Peyer's patch (tissue), 4 donors: ENCODE data around the gene CCDC88A.

ENCODE experiments used
- POLR2A ChIP-seq, 2 donors: fragments of 450-650 bp; IDR thresholded peaks; one replicate each; pipeline ENCODE4 v1.5.1; 2017; ENCODE audit warnings: antibody characterized with exemption in 2 of 2, mild to moderate bottlenecking in 2 of 2, moderate library complexity in 2 of 2
- TF ChIP-seq, protein P1 (sequence below), 6 experiments: fragments of 450-650 bp in 4 of 6; fragments of 200-600 bp in 2 of 6; sonication (generic) in 1 of 6; IDR thresholded peaks; one replicate each; pipeline ENCODE4 v1.5.1; 2017 to 2019; ENCODE audit warnings: antibody characterized with exemption in 6 of 6, mild to moderate bottlenecking in 3 of 6, moderate library complexity in 1 of 6

DNA sequence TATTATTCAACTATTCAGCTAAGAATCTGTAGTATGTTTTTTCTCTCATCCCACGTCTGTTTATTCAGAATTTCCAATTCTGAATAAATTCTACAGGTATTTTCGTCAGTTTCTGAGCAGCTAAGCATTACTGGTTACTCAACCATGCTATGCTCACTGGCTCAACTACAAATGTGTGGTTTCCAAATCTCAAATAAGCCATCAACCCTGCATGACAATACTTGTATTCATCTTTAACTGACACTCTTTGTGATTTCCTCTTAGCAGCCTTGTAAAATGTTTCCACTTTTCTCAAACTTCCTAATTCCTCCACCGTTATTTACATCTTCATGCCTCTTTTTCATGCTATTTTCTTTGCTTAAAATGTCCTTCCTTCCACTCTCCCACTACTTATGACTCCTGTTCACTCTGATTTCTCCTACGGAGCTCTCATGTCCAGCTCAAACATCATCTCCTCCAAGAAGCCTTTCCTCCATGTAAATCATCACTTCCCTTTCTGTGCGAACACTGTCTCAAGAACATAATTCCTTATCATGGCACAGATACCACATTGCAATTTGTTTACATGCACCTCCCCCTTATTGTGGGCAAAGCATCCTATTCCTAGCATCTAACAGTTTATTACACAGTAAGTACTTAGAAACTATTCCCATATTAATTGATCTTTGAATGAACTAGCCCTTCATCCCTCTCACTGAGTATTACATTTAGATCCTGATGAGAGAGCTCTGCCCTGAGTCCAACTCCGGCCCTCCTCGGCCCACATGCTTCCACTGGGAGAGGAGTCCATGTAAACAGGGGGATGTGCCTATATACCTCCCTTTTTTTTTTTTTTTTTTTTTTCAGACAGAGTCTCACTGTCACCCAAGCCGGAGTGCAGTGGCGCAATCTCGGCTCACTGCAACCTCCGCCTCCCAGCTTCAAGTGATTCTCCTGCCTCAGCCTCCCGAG, 10.5 kb downstream of the CCDC88A start:
- no peak for TF ChIP-seq POLR2A (IDR thresholded peaks at IDR 0.05)
- TF ChIP-seq, protein P1, sequence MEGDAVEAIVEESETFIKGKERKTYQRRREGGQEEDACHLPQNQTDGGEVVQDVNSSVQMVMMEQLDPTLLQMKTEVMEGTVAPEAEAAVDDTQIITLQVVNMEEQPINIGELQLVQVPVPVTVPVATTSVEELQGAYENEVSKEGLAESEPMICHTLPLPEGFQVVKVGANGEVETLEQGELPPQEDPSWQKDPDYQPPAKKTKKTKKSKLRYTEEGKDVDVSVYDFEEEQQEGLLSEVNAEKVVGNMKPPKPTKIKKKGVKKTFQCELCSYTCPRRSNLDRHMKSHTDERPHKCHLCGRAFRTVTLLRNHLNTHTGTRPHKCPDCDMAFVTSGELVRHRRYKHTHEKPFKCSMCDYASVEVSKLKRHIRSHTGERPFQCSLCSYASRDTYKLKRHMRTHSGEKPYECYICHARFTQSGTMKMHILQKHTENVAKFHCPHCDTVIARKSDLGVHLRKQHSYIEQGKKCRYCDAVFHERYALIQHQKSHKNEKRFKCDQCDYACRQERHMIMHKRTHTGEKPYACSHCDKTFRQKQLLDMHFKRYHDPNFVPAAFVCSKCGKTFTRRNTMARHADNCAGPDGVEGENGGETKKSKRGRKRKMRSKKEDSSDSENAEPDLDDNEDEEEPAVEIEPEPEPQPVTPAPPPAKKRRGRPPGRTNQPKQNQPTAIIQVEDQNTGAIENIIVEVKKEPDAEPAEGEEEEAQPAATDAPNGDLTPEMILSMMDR (IDR thresholded peaks at IDR 0.05) = no peak
